Endothelial cell of umbilical vein (primary cell): ENCODE data around the gene CDIPT. TPM values are rescaled to one million over a fixed set of nuclear protein-coding genes. Genes with fewer than 3 reads are reported as not detected.

Source experiments
- BruUV-seq: library from RNA; stranded (reverse); fragments of 400-500 nt; replicated peaks from 2 replicates; lab custom pipeline; 2021; lab: Mats Ljungman, UMichigan
- CTCF ChIA-PET: fragments of 300-600, 350-600 bp; sonication (Branson Sonifier 250); formaldehyde crosslinking; loops from one replicate; lab custom pipeline; 2021; ENCODE audit warnings: antibody characterized with exemption, inconsistent platforms; lab: Charles Lee
- POLR2A ChIA-PET: fragments of 300-600, 350-600 bp; sonication (Branson Sonifier 250); formaldehyde crosslinking; loops from one replicate; lab custom pipeline; 2021; ENCODE audit warnings: antibody characterized with exemption, inconsistent platforms; lab: Charles Lee
- DNase-seq: peaks from one replicate; pipeline ENCODE4 v3.0.0-alpha.2; 2011; ENCODE audit warnings: low read depth, low spot score
- FAIRE-seq: peaks from 2 replicates; lab custom pipeline; 2011; peaks lifted over from hg19 to GRCh38; lab: Jason Lieb, UNC
- H2AFZ ChIP-seq: 2 replicates; pipeline ENCODE4 v1.6.0; 2012; ENCODE audit warnings: low read depth, low read length, control low read depth, inconsistent platforms
- H3K27ac ChIP-seq: 2 replicates; pipeline ENCODE4 v1.5.1; 2011; ENCODE audit warnings: low read depth, mild to moderate bottlenecking, control low read depth, low read length, moderate library complexity; ENCODE audit not compliant: insufficient read depth
- H3K27me3 ChIP-seq, 2 experiments: 2 replicates each; pipeline versions ENCODE4 v1.6.0 to v1.6.1; 2011; ENCODE audit warnings: low read length in 2 of 2, mixed read lengths in 1 of 2; ENCODE audit not compliant: control insufficient read depth in 2 of 2, insufficient read depth in 2 of 2
- H3K36me3 ChIP-seq, 2 experiments: 2 replicates in 1 of 2; 3 replicates in 1 of 2; pipeline ENCODE4 v1.5.1; 2011; ENCODE audit warnings: low read length in 2 of 2, mild to moderate bottlenecking in 1 of 2, moderate library complexity in 1 of 2; ENCODE audit not compliant: control insufficient read depth in 2 of 2, insufficient read depth in 2 of 2; ENCODE audit errors: extremely low read depth in 1 of 2
- H3K4me1 ChIP-seq: 3 replicates; pipeline ENCODE4 v1.5.1; 2011; ENCODE audit warnings: mild to moderate bottlenecking, low read length; ENCODE audit not compliant: control insufficient read depth, insufficient read depth; ENCODE audit errors: extremely low read depth
- H3K4me2 ChIP-seq: 2 replicates; pipeline ENCODE4 v1.6.1; 2011; ENCODE audit warnings: low read length, control low read depth, mixed read lengths; ENCODE audit not compliant: insufficient read depth
- H3K4me3 ChIP-seq, 3 experiments: fragments of 200-600 bp in 1 of 3; sonication (generic), shearing (Covaris generic) in 1 of 3; replicated peaks in 1 of 3; 2 replicates each; pipeline ENCODE4 v1.5.1; 2011 to 2016; ENCODE audit warnings: control low read depth in 3 of 3, low read length in 3 of 3, mild to moderate bottlenecking in 2 of 3, inconsistent platforms in 1 of 3, low read depth in 1 of 3, moderate library complexity in 1 of 3; ENCODE audit not compliant: insufficient read depth in 1 of 3
- H3K79me2 ChIP-seq: 2 replicates; pipeline ENCODE4 v1.6.0; 2012; ENCODE audit warnings: low read length, inconsistent platforms; ENCODE audit not compliant: control insufficient read depth, insufficient read depth
- H3K9ac ChIP-seq: replicated peaks from 2 replicates; pipeline ENCODE3; 2011; ENCODE audit warnings: low read length, control low read depth; ENCODE audit not compliant: insufficient read depth; ENCODE audit errors: extremely low read depth
- H3K9me1 ChIP-seq: replicated peaks from 3 replicates; pipeline ENCODE4 v1.6.0; 2011; ENCODE audit warnings: mild to moderate bottlenecking, low read length; ENCODE audit not compliant: control insufficient read depth, insufficient read depth; ENCODE audit errors: extremely low read depth
- H3K9me3 ChIP-seq: replicated peaks from 2 replicates; pipeline ENCODE4 v1.5.1; 2012; ENCODE audit warnings: low read length, inconsistent platforms; ENCODE audit not compliant: control insufficient read depth, insufficient read depth
- H4K20me1 ChIP-seq: replicated peaks from 2 replicates; pipeline ENCODE3; 2011; ENCODE audit warnings: mild to moderate bottlenecking, low read length; ENCODE audit not compliant: control insufficient read depth, insufficient read depth; ENCODE audit errors: extremely low read depth
- CTCF ChIP-seq, 2 donors: IDR thresholded peaks; 1 replicate in 1 of 2; 2 replicates in 1 of 2; pipeline ENCODE4 v1.5.1; 2011; ENCODE audit warnings: low read length in 2 of 2, mild to moderate bottlenecking in 2 of 2, moderate library complexity in 2 of 2, control low read depth in 1 of 2, inconsistent platforms in 1 of 2, low read depth in 1 of 2; ENCODE audit not compliant: insufficient read depth in 1 of 2; ENCODE audit errors: extremely low read depth in 1 of 2
- EZH2 ChIP-seq: IDR thresholded peaks from 2 replicates; pipeline ENCODE4 v1.6.1; 2012; ENCODE audit warnings: borderline replicate concordance, low read depth, mild to moderate bottlenecking, moderate library complexity, low read length, inconsistent platforms; ENCODE audit not compliant: severe bottlenecking
- FOS ChIP-seq: IDR thresholded peaks from 2 replicates; pipeline ENCODE4 v1.6.1; 2011; ENCODE audit warnings: mild to moderate bottlenecking, low read length, moderate library complexity, borderline replicate concordance; ENCODE audit not compliant: insufficient read depth
- GATA2 ChIP-seq: IDR thresholded peaks from 2 replicates; pipeline ENCODE4 v1.7.0; 2011; ENCODE audit warnings: low read depth, mild to moderate bottlenecking, moderate library complexity, mixed read lengths, low read length; ENCODE audit not compliant: insufficient read length, insufficient read depth
- JUN ChIP-seq: IDR thresholded peaks from 2 replicates; pipeline ENCODE4 v1.6.1; 2011; ENCODE audit warnings: borderline replicate concordance, low read depth; ENCODE audit not compliant: insufficient read length, insufficient read depth
- MAX ChIP-seq: IDR thresholded peaks from 2 replicates; pipeline ENCODE4 v1.6.1; 2011; ENCODE audit not compliant: insufficient read depth, insufficient read length
- MYC ChIP-seq: IDR thresholded peaks from one replicate; pipeline ENCODE4 v1.6.1; 2011; ENCODE audit warnings: mild to moderate bottlenecking, low read depth, low read length
- POLR2A ChIP-seq: IDR thresholded peaks from 2 replicates; pipeline ENCODE4 v1.6.1; 2012; ENCODE audit warnings: low read depth, mild to moderate bottlenecking, control low read depth, low read length
- POLR2AphosphoS5 ChIP-seq: IDR thresholded peaks from 2 replicates; pipeline ENCODE4 v1.6.1; 2012; ENCODE audit warnings: low read depth, mild to moderate bottlenecking, control low read depth, low read length, moderate library complexity; ENCODE audit not compliant: insufficient read depth
- dilution Hi-C: fragments of 300-500 bp; cut with MboI; formaldehyde crosslinking; loops from one replicate; pipeline ENCODE4 v1.15.0; 2019; ENCODE audit warnings: low sequenced_read_pairs; ENCODE audit not compliant: extremely low pct_ligation_motif_present
- intact Hi-C: fragments of 100-400 bp; cut with micrococcal nuclease; formaldehyde crosslinking; loops from one replicate; pipeline ENCODE4 v1.10.0; 2022
- polyA plus RNA-seq, 4 experiments: library from polyadenylated mRNA; depleted of rRNA in 3 of 4; stranded (reverse) in 3 of 4; unstranded in 1 of 4; fragments of >200 nt; gene quantifications; 2 replicates each; pipeline versions ENCODE4 v1.2.1 to v1.2.3, GENCODE V29; 2011 to 2012; ENCODE audit warnings: missing spikeins in 1 of 4
- total RNA-seq: library from RNA; stranded (reverse); gene quantifications from 2 replicates; pipeline ENCODE4 v1.2.3, GENCODE V29; 2021

The CDIPT gene
- total and polyA plus RNA-seq, 2 donors (not counting 3 experiments of a cell fraction or from before 2014, with no cell fraction given), result 68.7 to 161 TPM

- DNase-seq (no peak), FAIRE-seq (no peak)
- Histone ChIP-seq H3K9me1 (no peaks in the 10 kb centered on the region), H3K9ac (no peak overlapping the region), H3K4me2 (no peak overlapping the region), H3K9me3 (no peaks in the 10 kb centered on the region), H3K27ac (no peak overlapping the region), H3K27me3 (no peaks in the 10 kb centered on the region), H2AFZ (no peak overlapping the region), H3K4me1 (peaks cover 5% of the 10 kb centered on the region), H3K36me3 (no peaks in the 10 kb centered on the region), H3K4me3 (no peak overlapping the region), H4K20me1 (no peaks in the 10 kb centered on the region), H3K79me2 (no peaks in the 10 kb centered on the region)
- intact Hi-C loops, result loop anchor here (10.0 kb wide), 1 partner anchor 80 kb away; the partner anchor contains the start of gene MVP
- dilution Hi-C loops, result no loop called here
- no TSS peak for BruUV-seq
- CTCF ChIA-PET, result no interaction called here
- TF ChIP-seq POLR2A (no peak), JUN (no peak), MAX (no peak), MYC (no peak), POLR2AphosphoS5 (no peak), CTCF (IDR thresholded peaks at IDR 0.05; ENCODE audit: extremely low read depth in 1 of 2, insufficient read depth in 1 of 2, low read depth in 1 of 2, low read length in 2 of 2) (no peak), GATA2 (no peak), FOS (no peak), EZH2 (no peak)
- POLR2A ChIA-PET, result no interaction called here
Measured at GRCh38 chr16:29904947-29905346, 41.9 kb upstream of the CDIPT start.
